22Rv1 (cell line): ENCODE data around the gene NALF2.

ENCODE experiments used
- CTCF ChIP-seq: fragments of 450-650 bp; IDR thresholded peaks from 2 replicates; pipeline ENCODE4 v1.5.1; 2017; ENCODE audit warnings: mild to moderate bottlenecking
- ZFX ChIP-seq: fragments of 450-650 bp; IDR thresholded peaks from 2 replicates; pipeline ENCODE4 v1.6.1; 2017; ENCODE audit warnings: antibody characterized with exemption, borderline replicate concordance

DNA sequence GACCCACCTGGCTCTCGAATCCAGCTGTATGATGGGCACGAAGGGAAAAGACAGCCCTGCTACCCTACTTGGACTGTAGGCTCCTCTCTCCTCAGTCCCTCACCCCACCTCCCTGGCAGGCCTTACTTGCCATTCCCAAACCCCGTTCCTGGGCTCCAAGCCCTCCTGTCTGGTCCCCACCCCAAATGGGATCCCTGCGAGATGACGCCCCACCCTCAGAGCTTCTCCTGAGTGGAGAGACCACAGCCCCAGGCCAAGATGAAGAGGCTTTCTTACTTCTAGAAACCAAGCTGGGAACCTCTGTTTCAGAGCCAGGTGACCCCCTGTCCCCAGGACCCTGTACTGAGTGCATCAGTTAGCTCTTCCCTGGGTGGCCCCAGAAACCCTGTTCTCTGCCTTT, 4.5 kb downstream of the NALF2 start:
- no peak for TF ChIP-seq CTCF
- TF ChIP-seq ZFX: no peak
